Measurements from ENCODE around the gene NELL1.

- TF ChIP-seq, protein P1, sequence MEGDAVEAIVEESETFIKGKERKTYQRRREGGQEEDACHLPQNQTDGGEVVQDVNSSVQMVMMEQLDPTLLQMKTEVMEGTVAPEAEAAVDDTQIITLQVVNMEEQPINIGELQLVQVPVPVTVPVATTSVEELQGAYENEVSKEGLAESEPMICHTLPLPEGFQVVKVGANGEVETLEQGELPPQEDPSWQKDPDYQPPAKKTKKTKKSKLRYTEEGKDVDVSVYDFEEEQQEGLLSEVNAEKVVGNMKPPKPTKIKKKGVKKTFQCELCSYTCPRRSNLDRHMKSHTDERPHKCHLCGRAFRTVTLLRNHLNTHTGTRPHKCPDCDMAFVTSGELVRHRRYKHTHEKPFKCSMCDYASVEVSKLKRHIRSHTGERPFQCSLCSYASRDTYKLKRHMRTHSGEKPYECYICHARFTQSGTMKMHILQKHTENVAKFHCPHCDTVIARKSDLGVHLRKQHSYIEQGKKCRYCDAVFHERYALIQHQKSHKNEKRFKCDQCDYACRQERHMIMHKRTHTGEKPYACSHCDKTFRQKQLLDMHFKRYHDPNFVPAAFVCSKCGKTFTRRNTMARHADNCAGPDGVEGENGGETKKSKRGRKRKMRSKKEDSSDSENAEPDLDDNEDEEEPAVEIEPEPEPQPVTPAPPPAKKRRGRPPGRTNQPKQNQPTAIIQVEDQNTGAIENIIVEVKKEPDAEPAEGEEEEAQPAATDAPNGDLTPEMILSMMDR (IDR thresholded peaks at IDR 0.05; ENCODE audit: poor library complexity), result no peak
- no peak for TF ChIP-seq EZH2 (IDR thresholded peaks at IDR 0.05; ENCODE audit: borderline replicate concordance)
These were observed 556.5 kb downstream of the NELL1 start for GRCh38 chr11:21225860-21226259.

Measured in hepatocyte (in vitro differentiated cells).